GM18511 (cell line): ENCODE data around the gene ZBTB4.

ENCODE experiments used
- ATAC-seq: cut with Tn5 transposase; IDR thresholded peaks from one replicate; pipeline ENCODE4 v1.9.1; 2021; ENCODE audit warnings: mild to moderate bottlenecking, moderate library complexity; ENCODE audit not compliant: unreplicated experiment

The ZBTB4 gene, protein sequence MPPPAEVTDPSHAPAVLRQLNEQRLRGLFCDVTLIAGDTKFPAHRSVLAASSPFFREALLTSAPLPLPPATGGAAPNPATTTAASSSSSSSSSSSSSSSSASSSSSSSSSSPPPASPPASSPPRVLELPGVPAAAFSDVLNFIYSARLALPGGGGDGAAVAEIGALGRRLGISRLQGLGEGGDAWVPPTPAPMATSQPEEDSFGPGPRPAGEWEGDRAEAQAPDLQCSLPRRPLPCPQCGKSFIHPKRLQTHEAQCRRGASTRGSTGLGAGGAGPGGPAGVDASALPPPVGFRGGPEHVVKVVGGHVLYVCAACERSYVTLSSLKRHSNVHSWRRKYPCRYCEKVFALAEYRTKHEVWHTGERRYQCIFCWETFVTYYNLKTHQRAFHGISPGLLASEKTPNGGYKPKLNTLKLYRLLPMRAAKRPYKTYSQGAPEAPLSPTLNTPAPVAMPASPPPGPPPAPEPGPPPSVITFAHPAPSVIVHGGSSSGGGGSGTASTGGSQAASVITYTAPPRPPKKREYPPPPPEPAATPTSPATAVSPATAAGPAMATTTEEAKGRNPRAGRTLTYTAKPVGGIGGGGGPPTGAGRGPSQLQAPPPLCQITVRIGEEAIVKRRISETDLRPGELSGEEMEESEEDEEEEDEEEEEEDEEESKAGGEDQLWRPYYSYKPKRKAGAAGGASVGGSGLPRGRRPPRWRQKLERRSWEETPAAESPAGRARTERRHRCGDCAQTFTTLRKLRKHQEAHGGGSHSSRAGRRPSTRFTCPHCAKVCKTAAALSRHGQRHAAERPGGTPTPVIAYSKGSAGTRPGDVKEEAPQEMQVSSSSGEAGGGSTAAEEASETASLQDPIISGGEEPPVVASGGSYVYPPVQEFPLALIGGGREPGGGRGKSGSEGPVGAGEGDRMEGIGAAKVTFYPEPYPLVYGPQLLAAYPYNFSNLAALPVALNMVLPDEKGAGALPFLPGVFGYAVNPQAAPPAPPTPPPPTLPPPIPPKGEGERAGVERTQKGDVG

DNA sequence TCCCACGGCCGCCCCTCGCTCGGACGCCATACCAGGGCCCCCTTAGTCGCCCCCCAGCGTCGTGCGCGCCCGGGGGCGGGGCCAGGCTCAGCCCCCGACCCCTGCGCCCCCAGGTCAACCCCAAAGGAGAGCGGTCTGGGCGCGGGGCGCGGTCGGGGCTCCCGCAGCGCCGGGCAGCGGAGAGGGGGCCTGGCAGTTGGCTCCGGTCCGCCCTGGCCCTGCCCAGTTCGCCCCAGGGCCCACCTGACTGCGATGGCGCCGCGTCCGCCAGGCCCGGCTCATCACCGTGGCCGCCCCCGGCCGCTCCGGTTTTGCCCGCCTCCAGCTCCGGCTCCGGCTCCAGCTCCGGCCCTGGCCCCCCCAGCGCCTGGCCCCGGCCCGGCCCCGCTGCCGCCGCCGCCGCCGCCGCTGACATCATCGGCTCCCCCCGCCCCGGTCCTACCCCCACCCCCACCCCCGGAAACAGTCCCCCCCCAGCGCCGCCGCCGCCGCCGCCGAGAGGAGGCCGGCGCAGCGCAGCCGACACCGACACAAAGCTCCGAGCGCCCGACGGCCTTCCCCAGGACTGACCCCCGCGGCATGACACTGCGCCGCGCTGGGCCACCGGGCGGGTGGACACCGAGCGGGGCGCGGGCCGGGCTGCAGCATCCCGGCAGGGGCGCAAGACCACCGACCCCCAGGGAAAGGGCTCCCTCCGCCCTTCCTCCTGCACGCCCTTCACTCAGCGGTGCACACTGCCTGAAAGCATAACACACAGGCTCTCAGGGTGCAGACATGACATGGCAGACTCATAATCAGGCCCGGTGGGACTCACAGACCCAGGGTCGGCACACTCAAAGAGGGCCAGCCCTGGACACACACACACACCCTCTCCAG, at the start of gene ZBTB4:
Gene ZBTB4 (minus strand): TSS at position 419 of the 876 bp plus-strand sequence. CDS start 12,830 bp downstream, outside the sequence.
- no peak for ATAC-seq

DNA sequence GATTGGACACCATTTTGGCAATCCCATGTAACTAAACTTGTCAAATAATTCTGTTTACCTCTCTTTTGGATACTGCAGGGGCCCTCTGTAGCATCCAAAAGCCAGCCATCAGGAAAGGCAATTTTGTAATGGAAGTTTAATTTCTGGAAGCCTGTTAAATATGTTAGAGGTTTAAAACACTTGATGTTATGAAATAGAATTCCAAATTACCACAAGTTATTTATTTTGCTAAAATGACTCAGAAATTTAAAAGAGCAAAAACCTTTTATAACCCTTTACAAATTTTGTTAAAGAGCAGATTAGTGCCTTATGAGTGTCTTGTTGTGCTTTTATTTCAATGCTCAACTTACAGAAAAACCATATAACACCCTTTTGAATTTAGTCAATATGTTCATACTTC, 49.4 kb upstream of the ZBTB4 start:
- no peak for ATAC-seq

DNA sequence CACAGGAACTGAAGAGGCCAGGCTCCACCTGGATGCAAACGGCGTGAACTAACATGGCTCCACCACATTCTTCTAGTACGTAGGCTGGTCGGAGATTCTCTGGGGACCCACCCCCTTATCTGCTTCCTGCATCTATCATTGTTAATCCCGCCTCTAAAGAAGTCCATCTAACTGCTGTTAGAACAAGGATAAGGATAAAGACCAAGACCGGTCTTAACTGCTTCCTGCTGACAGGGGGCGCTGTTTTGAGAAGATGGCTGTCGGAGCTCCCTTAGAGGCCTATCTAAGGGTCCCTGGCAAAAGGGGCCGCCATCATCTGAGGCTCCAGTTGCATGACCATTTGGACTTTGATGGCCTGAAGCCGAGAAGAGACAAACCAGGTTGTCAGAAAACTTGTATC, 43.6 kb upstream of the ZBTB4 start:
- no peak for ATAC-seq

DNA sequence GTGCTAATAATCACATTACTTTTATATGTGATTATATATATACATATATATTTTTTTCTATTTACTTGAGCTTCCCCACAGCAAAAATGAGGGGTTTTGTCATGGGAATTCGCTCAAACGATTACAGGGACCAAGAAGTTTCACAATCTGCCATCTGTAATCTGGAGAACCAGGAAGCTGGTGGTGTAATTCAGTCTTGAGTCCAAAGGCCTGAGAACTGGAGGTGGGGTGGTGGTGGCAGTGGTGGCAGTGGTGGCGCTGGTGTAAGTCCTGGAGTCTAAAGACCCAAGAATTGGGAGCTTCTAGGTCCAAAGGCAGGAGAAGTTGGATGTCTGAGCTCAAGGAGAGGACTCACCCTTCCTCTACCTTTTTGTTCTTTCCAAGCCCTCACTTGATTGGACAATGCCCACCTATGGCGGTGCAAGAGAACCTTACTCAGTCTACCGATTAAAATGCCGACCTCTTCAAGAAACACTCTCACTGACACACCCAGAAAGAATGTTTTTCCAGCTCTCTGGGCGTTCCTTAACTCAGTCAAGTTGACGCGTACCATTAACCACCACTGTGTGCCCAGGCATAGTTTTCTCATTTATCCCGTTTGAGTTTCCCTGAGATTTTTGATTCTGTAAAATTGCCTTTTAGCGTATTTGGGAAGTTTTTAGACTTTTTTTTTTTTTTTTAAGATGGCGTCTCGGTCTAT, 36.6 kb upstream of the ZBTB4 start:
- ATAC-seq = no peak

DNA sequence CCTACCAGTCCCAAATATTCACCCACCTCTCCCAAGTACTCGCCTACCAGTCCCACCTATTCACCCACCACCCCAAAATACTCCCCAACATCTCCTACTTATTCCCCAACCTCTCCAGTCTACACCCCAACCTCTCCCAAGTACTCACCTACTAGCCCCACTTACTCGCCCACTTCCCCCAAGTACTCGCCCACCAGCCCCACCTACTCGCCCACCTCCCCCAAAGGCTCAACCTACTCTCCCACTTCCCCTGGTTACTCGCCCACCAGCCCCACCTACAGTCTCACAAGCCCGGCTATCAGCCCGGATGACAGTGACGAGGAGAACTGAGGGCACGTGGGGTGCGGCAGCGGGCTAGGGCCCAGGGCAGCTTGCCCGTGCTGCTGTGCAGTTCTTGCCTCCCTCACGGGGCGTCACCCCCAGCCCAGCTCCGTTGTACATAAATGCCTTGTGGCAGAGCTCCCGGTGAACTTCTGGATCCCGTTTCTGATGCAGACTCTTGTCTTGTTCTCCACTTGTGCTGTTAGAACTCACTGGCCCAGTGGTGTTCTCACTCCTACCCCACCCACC, 34.5 kb upstream of the ZBTB4 start:
- ATAC-seq = no peak

DNA sequence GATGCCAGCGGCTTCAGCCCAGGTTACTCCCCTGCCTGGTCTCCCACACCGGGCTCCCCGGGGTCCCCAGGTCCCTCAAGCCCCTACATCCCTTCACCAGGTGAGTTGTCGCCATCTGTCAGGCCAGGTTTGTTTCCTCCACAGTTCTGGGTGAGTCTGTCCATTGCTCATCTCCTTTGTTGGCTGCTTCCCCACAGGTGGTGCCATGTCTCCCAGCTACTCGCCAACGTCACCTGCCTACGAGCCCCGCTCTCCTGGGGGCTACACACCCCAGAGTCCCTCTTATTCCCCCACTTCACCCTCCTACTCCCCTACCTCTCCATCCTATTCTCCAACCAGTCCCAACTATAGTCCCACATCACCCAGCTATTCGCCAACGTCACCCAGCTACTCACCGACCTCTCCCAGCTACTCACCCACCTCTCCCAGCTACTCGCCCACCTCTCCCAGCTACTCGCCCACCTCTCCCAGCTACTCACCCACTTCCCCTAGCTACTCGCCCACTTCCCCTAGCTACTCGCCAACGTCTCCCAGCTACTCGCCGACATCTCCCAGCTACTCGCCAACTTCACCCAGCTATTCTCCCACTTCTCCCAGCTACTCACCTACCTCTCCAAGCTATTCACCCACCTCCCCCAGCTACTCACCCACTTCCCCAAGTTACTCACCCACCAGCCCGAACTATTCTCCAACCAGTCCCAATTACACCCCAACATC, 33.6 kb upstream of the ZBTB4 start:
- ATAC-seq = no peak

DNA sequence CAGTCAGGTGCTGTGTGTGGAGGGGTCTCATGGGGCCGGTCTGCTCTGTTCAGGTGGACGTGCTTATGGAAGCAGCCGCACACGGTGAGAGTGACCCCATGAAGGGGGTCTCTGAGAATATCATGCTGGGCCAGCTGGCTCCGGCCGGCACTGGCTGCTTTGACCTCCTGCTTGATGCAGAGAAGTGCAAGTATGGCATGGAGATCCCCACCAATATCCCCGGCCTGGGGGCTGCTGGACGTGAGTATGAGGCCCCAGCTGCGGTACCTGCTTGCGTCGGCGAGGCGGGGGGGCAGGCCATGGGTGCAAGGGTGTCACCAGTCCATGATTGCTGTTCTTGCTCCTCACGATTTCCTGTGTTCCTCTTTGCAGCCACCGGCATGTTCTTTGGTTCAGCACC, 32.7 kb upstream of the ZBTB4 start:
- ATAC-seq = no peak

DNA sequence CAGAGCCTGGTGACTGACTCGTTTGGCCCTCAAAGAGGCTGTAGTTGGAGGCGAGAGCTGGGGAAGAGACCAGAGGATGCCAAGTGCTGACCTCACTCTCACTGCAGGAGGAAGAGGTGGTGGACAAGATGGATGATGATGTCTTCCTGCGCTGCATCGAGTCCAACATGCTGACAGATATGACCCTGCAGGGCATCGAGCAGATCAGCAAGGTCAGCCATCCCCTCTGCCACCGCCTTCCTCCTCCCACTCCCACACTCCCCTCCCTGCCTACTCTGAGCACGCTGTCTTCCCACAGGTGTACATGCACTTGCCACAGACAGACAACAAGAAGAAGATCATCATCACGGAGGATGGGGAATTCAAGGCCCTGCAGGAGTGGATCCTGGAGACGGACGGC, 31.7 kb upstream of the ZBTB4 start:
- ATAC-seq = no peak

DNA sequence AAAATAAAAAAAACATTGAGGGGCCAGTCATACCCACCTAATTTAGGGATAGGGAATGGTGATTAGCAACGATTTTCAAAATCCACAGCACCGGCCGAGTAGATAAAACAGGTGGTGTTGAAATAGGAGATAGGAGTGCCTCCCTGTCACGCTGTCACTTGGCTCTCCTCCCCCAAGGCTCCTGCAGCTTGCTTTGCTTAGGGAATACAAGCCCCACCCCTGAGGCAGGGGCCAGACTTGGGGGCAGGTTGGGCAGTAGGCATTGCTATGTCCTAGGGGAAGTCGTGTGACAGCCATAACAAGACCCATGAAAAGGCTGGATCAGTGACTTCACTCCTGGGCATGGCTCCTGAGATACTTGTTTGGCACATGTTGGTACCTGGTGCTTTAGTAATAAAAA, 30.5 kb upstream of the ZBTB4 start:
- ATAC-seq = no peak

DNA sequence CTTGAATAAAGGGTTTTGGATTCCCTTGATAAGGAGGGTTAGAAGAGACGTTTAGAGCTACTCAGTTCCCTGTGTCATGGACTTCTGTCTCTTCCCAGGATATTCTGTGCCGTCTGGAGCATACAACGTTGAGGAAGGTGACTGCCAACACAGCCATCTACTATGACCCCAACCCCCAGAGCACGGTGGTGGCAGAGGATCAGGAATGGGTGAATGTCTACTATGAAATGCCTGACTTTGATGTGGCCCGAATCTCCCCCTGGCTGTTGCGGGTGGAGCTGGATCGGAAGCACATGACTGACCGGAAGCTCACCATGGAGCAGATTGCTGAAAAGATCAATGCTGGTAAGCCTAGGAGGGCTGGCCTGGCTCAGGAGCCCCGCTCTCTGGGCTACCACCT, 29.4 kb upstream of the ZBTB4 start:
- no peak for ATAC-seq

DNA sequence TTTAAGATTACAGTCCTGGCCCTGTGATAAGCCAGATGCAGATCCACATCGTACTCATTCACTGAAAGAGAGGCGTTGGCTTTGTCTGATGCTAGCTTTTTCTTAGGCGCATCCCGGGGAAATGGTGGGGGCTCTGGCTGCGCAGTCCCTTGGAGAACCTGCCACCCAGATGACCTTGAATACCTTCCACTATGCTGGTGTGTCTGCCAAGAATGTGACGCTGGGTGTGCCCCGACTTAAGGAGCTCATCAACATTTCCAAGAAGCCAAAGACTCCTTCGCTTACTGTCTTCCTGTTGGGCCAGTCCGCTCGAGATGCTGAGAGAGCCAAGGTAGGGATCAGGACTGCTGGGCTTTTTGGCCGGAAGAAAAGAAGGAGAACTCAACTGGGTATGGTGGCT, 28.7 kb upstream of the ZBTB4 start:
- no peak for ATAC-seq

DNA sequence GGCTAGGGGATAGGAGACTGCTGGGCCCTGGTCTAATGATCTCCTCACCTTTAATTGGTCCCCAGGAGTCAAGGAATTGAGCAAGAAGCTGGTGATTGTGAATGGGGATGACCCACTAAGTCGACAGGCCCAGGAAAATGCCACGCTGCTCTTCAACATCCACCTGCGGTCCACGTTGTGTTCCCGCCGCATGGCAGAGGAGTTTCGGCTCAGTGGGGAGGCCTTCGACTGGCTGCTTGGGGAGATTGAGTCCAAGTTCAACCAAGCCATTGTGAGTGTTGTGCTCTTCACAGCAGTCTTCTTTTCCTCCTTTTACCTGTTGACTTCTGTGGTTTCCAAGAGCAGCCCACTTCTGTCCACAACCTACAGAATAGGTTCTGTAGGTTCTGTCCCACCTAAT, 24.1 kb upstream of the ZBTB4 start:
- ATAC-seq = no peak

DNA sequence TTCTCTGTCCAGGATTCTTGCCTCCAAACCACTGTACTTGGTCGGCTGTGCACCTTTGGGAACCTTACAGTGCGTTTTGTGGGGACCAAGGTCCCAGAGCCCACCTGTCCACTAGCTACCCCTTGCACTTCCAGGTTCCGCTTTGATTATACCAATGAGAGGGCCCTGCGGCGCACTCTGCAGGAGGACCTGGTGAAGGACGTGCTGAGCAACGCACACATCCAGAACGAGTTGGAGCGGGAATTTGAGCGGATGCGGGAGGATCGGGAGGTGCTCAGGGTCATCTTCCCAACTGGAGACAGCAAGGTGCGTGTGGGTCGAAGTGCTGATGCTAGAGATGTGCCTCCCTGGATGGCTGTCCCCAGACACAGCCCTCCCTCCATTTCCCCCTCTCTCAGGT, 23.6 kb upstream of the ZBTB4 start:
- ATAC-seq = no peak

DNA sequence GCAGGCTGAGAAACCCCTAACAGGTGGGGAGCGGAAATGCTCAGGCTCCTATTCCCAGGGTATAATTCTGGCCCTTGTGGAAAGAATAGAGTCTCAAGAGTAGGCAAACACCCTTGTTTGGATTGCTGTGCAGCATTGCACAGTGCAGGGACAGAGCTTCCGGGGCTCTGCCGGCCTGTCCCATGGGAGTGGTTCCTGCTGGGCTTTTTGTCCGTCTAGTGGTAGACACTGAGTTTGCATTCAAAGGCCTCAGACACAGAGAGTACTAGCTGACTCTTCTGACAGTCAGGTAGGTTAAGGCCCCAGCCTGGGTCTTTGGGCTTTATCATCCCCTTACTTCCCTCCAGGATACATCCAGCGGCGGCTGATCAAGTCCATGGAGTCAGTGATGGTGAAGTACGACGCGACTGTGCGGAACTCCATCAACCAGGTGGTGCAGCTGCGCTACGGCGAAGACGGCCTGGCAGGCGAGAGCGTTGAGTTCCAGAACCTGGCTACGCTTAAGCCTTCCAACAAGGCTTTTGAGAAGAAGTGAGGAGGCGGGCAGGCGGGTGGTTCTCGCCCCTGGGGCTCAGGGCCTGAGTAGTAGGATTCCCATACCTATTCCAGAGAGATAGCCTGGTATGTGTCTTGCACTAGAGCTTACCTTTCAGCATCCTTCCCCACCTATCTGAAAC, 22.9 kb upstream of the ZBTB4 start:
- no peak for ATAC-seq

DNA sequence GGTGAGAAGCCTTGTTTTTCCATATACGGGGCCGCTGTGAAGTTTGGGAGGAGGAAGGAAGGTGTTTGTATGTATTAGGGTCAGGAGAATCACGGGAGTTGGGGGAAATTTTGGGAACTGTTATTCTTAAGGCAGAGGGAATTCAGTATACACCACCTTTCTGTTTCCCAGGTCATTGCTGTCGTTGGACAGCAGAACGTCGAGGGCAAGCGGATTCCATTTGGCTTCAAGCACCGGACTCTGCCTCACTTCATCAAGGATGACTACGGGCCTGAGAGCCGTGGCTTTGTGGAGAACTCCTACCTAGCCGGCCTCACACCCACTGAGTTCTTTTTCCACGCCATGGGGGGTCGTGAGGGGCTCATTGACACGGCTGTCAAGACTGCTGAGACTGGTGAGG, 22.3 kb upstream of the ZBTB4 start:
- ATAC-seq = no peak

DNA sequence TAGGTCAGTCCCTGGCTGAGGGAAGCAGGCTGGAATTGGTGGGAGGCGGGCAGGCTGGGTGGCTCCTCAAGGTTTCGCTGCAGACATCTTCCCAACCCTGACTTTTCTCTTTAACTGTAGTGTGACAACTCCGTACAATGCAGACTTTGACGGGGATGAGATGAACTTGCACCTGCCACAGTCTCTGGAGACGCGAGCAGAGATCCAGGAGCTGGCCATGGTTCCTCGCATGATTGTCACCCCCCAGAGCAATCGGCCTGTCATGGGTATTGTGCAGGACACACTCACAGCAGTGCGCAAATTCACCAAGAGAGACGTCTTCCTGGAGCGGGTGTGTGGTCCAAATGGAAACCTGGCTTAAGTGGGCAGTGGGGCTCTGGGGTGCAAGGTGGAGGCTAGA, 19.7 kb upstream of the ZBTB4 start:
- no peak for ATAC-seq

DNA sequence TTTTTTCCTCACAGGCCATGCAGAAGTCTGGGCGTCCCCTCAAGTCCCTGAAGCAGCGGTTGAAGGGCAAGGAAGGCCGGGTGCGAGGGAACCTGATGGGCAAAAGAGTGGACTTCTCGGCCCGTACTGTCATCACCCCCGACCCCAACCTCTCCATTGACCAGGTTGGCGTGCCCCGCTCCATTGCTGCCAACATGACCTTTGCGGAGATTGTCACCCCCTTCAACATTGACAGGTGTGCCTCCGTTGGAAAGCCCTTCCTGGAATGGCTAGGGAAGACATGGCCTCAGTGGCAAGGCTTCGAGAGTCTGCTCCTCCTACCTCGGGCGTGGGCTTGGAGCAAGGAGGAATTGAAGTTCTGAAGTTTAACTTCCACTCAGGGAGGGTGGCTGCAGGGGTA, 18.2 kb upstream of the ZBTB4 start:
- no peak for ATAC-seq

DNA sequence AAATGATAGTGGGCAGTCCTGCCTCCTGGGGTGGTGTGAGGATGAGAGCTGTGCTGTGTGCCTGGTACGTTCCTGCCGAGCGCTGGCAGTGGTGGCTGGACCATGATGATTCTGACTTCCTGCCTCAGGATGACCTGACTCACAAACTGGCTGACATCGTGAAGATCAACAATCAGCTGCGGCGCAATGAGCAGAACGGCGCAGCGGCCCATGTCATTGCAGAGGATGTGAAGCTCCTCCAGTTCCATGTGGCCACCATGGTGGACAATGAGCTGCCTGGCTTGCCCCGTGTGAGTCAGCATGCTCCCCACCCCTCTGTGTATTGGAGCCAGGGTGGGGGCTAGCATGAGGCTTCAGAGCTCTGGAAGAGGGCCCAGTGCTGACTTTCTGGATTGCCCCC, 17.8 kb upstream of the ZBTB4 start:
- ATAC-seq = no peak
